GM12878 (cell line): ENCODE data around the gene BCAR3. TPM values are rescaled to one million over a fixed set of nuclear protein-coding genes. Genes with fewer than 3 reads are reported as not detected.

ENCODE experiments used
- ATAC-seq: fragments of 200-7000 bp; cut with Tn5 transposase; 3 replicates; pipeline ENCODE4 v1.9.1; 2020; ENCODE audit warnings: mild to moderate bottlenecking, moderate library complexity
- BruUV-seq: library from RNA; stranded (reverse); fragments of 400-500 nt; replicated peaks from 2 replicates; lab custom pipeline; 2021; lab: Mats Ljungman, UMichigan
- CTCF ChIA-PET: fragments of 300-600 bp; sonication (Branson Sonifier 250); formaldehyde crosslinking; extraction: SDS; loops from one replicate; lab custom pipeline; 2021; ENCODE audit warnings: inconsistent platforms; lab: Yijun Ruan, JAX
- POLR2A ChIA-PET: fragments of 350-600 bp; formaldehyde crosslinking; extraction: SDS; loops from one replicate; lab custom pipeline; 2021; ENCODE audit warnings: inconsistent platforms; lab: Charles Lee
- RAD21 ChIA-PET: fragments of 300-600 bp; sonication (Branson Sonifier 250); formaldehyde crosslinking; loops from one replicate; lab custom pipeline; 2023; ENCODE audit warnings: antibody characterized with exemption; ENCODE audit not compliant: unreplicated experiment; lab: Charles Lee
- SMC1A ChIA-PET: fragments of 300-600 bp; sonication (Branson Sonifier 250); formaldehyde crosslinking; loops from one replicate; lab custom pipeline; 2023; ENCODE audit not compliant: unreplicated experiment, uncharacterized antibody; lab: Charles Lee
- DNase-seq: peaks from one replicate; pipeline ENCODE4 v3.0.0-alpha.2; 2011; ENCODE audit warnings: low read depth, low spot score
- FAIRE-seq: peaks from 3 replicates; lab custom pipeline; 2011; peaks lifted over from hg19 to GRCh38; lab: Jason Lieb, UNC
- H2AFZ ChIP-seq: 2 replicates; pipeline ENCODE4 v1.6.0; 2011; ENCODE audit warnings: low read depth, low read length, control low read depth; ENCODE audit not compliant: control insufficient read depth
- H3K27ac ChIP-seq: 2 replicates; pipeline ENCODE4 v1.5.1; 2011; ENCODE audit warnings: control low read depth; ENCODE audit not compliant: control insufficient read depth, insufficient read depth
- H3K27me3 ChIP-seq, 2 experiments: replicated peaks in 1 of 2; 2 replicates each; pipeline versions ENCODE4 v1.6.0 to v1.6.1; 2011; ENCODE audit warnings: low read length in 1 of 2; ENCODE audit not compliant: control insufficient read depth in 2 of 2, insufficient read depth in 2 of 2
- H3K36me3 ChIP-seq, 2 experiments: 2 replicates each; pipeline ENCODE4 v1.5.1; 2011; ENCODE audit warnings: low read length in 1 of 2; ENCODE audit not compliant: control insufficient read depth in 2 of 2, insufficient read depth in 2 of 2
- H3K4me1 ChIP-seq: 2 replicates; pipeline ENCODE4 v1.6.1; 2011; ENCODE audit warnings: mild to moderate bottlenecking, low read length, moderate library complexity, mixed read lengths; ENCODE audit not compliant: control insufficient read depth, insufficient read depth
- H3K4me2 ChIP-seq: 2 replicates; pipeline ENCODE4 v1.6.0; 2011; ENCODE audit warnings: control low read depth; ENCODE audit not compliant: control insufficient read depth, insufficient read depth
- H3K4me3 ChIP-seq: fragments of 200-600 bp; sonication (generic); 2 replicates; pipeline ENCODE4 v1.5.1; 2016
- H3K79me2 ChIP-seq: 2 replicates; pipeline ENCODE4 v1.6.0; 2011; ENCODE audit warnings: low read length; ENCODE audit not compliant: control insufficient read depth, insufficient read depth
- H3K9ac ChIP-seq: 2 replicates; pipeline ENCODE4 v1.8.0; 2011; ENCODE audit warnings: low read length, control low read depth, mixed read lengths; ENCODE audit not compliant: control insufficient read depth, insufficient read depth
- H3K9me3 ChIP-seq: replicated peaks from 3 replicates; pipeline ENCODE4 v1.5.1; 2011; ENCODE audit warnings: mild to moderate bottlenecking, low read length; ENCODE audit not compliant: control insufficient read depth, insufficient read depth
- H4K20me1 ChIP-seq: 2 replicates; pipeline ENCODE4 v1.6.0; 2011; ENCODE audit not compliant: control insufficient read depth, insufficient read depth
- CREM ChIP-seq: IDR thresholded peaks from 2 replicates; pipeline ENCODE4 v1.6.1; 2014; ENCODE audit warnings: antibody characterized with exemption, low read depth
- FOXM1 ChIP-seq: IDR thresholded peaks from 2 replicates; pipeline ENCODE4 v1.6.1; 2012; ENCODE audit warnings: low read depth, mild to moderate bottlenecking, inconsistent platforms, low read length, moderate library complexity
- RCOR1 ChIP-seq: conservative IDR thresholded peaks from 2 replicates; pipeline ENCODE4 v1.6.1; 2012; ENCODE audit warnings: low read depth, low read length, improper control_type of control experiment
- STAT3 ChIP-seq: IDR thresholded peaks from 2 replicates; pipeline ENCODE4 v1.6.1; 2011; ENCODE audit warnings: low read depth, low read length, improper control_type of control experiment
- ZNF24 ChIP-seq: fragments of 450-650 bp; IDR thresholded peaks from 2 replicates; pipeline ENCODE4 v1.6.1; 2017; ENCODE audit warnings: antibody characterized with exemption, mild to moderate bottlenecking
- WGBS: methylation state at CpG from one replicate; pipeline ENCODE4 v1.1.6; 2016; ENCODE audit warnings: low lambda C conversion rate; ENCODE audit not compliant: insufficient replicate concordance, insufficient coverage; ENCODE audit errors: missing lambda C conversion rate; 5-methylcytosine and 5-hydroxymethylcytosine counted together
- in situ Hi-C: fragments of 300-500 bp; cut with MboI; formaldehyde crosslinking; loops from 9 replicates; pipeline ENCODE4 v1.14.3; 2018; ENCODE audit warnings: mixed read lengths
- intact Hi-C: fragments of 100-400 bp; cut with micrococcal nuclease; formaldehyde crosslinking; loops from one replicate; pipeline ENCODE4 v1.14.2; 2022; ENCODE audit not compliant: unreplicated experiment
- polyA plus RNA-seq, 11 experiments: library from polyadenylated mRNA; depleted of rRNA in 4 of 11; unstranded in 6 of 11; stranded (reverse) in 5 of 11; fragments of >200 nt; fragmentation: Nextera tagmentation in 4 of 11; fragmentation: Illumina TruSeq in 1 of 11; extraction: Ambion mirVana in 4 of 11; extraction: Trizol in 1 of 11; gene quantifications; 1 replicate in 1 of 11; 2 replicates in 10 of 11; pipeline versions ENCODE4 v1.2.1 to v1.2.3, GENCODE V29; 2011 to 2016; ENCODE audit warnings: inconsistent platforms in 2 of 11, missing spikeins in 2 of 11, low read depth in 1 of 11
- total RNA-seq, 4 experiments: library from RNA; depleted of rRNA in 3 of 4; stranded (reverse); fragments of >200 nt in 3 of 4; fragmentation: Illumina TruSeq in 1 of 4; extraction: Trizol in 1 of 4; gene quantifications; 2 replicates each; pipeline versions ENCODE4 v1.2.1 to v1.2.3, GENCODE V29; 2013 to 2021
- TF ChIP-seq, protein P1 (sequence below): fragments of 150-350 bp; IDR thresholded peaks from 2 replicates; pipeline ENCODE4 v1.6.1; 2014; ENCODE audit warnings: mild to moderate bottlenecking, low read depth, low read length
- TF ChIP-seq, protein P2 (sequence below): IDR thresholded peaks from 2 replicates; pipeline ENCODE4 v1.6.1; 2012; ENCODE audit warnings: low read depth, low read length, improper control_type of control experiment

BCAR3 gene
- total and polyA plus RNA-seq, 10 of the 15 experiments (the other 5 are each of a cell fraction or from before 2014, with no cell fraction given), result 1.3 to 6.6 (median 1.8) TPM

- TF ChIP-seq RCOR1 (peak; percentile 95; the same call in 1 of the 2 replicates), ZNF24 (0 out of 2 replicates have a peak, but pooled peaks have one; percentile 36), CREM (peak; percentile 95), STAT3 (peak; percentile 82; the same call in 1 of the 2 replicates), FOXM1 (peak; percentile 98)
- TF ChIP-seq, protein P1, sequence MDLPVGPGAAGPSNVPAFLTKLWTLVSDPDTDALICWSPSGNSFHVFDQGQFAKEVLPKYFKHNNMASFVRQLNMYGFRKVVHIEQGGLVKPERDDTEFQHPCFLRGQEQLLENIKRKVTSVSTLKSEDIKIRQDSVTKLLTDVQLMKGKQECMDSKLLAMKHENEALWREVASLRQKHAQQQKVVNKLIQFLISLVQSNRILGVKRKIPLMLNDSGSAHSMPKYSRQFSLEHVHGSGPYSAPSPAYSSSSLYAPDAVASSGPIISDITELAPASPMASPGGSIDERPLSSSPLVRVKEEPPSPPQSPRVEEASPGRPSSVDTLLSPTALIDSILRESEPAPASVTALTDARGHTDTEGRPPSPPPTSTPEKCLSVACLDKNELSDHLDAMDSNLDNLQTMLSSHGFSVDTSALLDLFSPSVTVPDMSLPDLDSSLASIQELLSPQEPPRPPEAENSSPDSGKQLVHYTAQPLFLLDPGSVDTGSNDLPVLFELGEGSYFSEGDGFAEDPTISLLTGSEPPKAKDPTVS, result no peak; the same call in 1 of the 2 replicates
Observed at GRCh38 chr1:93704052-93704451, 22.4 kb upstream of the BCAR3 start (continued).

- ATAC-seq, result peak; percentile 34
- peak; percentile 18 for FAIRE-seq
Observed at GRCh38 chr1:93703643-93704042, 22.0 kb upstream of the BCAR3 start.

More at GRCh38 chr1:93703643-93704042, 22.0 kb upstream of the BCAR3 start:
- no peaks in the 10 kb centered on the region for H3K36me3 ChIP-seq
- intact Hi-C loops, result loop anchor here (1.0 to 2.0 kb wide), 3 partner anchors 10 to 176 kb away; partner anchors contain the start of genes BCAR3 and DNTTIP2
- no peaks in the 10 kb centered on the region for H4K20me1 ChIP-seq
- no peak overlapping the region for H2AFZ ChIP-seq
- H3K27ac ChIP-seq, result peak overlapping the region; percentile 72
- peak overlapping the region; percentile 30; the same call in 1 of the 2 replicates for H3K9ac ChIP-seq
- RAD21 ChIA-PET, result interaction anchor here (0.6 to 6.9 kb wide), 12 partner anchors 11 to 110 kb away, joined by 4 to 69 read pairs (median 10); partner anchors contain the start of gene BCAR3
- CTCF ChIA-PET, result interaction anchor here (1.0 to 9.1 kb wide), 15 partner anchors 8 to 112 kb away, joined by 3 to 49 read pairs (median 5); partner anchors contain the start of gene BCAR3
- TF ChIP-seq, protein P2, sequence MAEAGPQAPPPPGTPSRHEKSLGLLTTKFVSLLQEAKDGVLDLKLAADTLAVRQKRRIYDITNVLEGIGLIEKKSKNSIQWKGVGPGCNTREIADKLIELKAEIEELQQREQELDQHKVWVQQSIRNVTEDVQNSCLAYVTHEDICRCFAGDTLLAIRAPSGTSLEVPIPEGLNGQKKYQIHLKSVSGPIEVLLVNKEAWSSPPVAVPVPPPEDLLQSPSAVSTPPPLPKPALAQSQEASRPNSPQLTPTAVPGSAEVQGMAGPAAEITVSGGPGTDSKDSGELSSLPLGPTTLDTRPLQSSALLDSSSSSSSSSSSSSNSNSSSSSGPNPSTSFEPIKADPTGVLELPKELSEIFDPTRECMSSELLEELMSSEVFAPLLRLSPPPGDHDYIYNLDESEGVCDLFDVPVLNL, result no peak
- no peak for DNase-seq
- no peaks in the 10 kb centered on the region for H3K79me2 ChIP-seq
- SMC1A ChIA-PET, result interaction anchor here (1.0 to 11.9 kb wide), 16 partner anchors 8 to 110 kb away, joined by 3 to 137 read pairs (median 6); partner anchors contain the start of gene BCAR3
- POLR2A ChIA-PET, result interaction anchor here (1.2 to 6.1 kb wide), 8 partner anchors 8 to 47 kb away, joined by 3 to 38 read pairs (median 6); no protein-coding TSS in a partner anchor
- no peaks in the 10 kb centered on the region for H3K9me3 ChIP-seq
- in situ Hi-C loops, result no loop called here
- BruUV-seq, result no TSS peak
- no peaks in the 10 kb centered on the region for H3K27me3 ChIP-seq
- no peak overlapping the region for H3K4me3 ChIP-seq
- H3K4me1 ChIP-seq, result peaks cover 61% of the 10 kb centered on the region
- WGBS, result 35% methylated on average over 3 of the region's 3 CpGs
- H3K4me2 ChIP-seq, result peak overlapping the region; percentile 78
